Small intestine (tissue), 7 donors: ENCODE results near the gene GNAQ. TPM values are rescaled to one million over a fixed set of nuclear protein-coding genes. Genes with fewer than 3 reads are reported as not detected.

Experiments used
- DNase-seq, 2 donors: peaks; one replicate each; pipeline versions ENCODE4 v3.0.0 to v3.0.0-alpha.2; 2013
- FAIRE-seq: peaks from 2 replicates; lab custom pipeline; 2012; peaks lifted over from hg19 to GRCh38; lab: Jason Lieb, UNC
- H3K27ac ChIP-seq, 3 donors: one replicate each; pipeline ENCODE4 v1.5.1; 2013; ENCODE audit warnings: low read length in 2 of 3, mild to moderate bottlenecking in 2 of 3, control low read depth in 1 of 3, inconsistent platforms in 1 of 3, low read depth in 1 of 3, moderate library complexity in 1 of 3
- H3K27me3 ChIP-seq, 3 donors: one replicate each; pipeline ENCODE4 v1.6.1; 2013; ENCODE audit warnings: low read length in 3 of 3, inconsistent platforms in 1 of 3; ENCODE audit not compliant: control insufficient read depth in 3 of 3, insufficient read depth in 3 of 3
- H3K36me3 ChIP-seq, 3 donors: one replicate each; pipeline ENCODE4 v1.6.1; 2013; ENCODE audit warnings: low read length in 3 of 3, inconsistent platforms in 1 of 3, low read depth in 1 of 3, mild to moderate bottlenecking in 1 of 3, moderate library complexity in 1 of 3; ENCODE audit not compliant: control insufficient read depth in 3 of 3, insufficient read depth in 2 of 3
- H3K4me1 ChIP-seq, 3 donors: one replicate each; pipeline ENCODE4 v1.6.1; 2013; ENCODE audit warnings: low read length in 2 of 3, inconsistent platforms in 1 of 3, low read depth in 1 of 3, mild to moderate bottlenecking in 1 of 3, moderate library complexity in 1 of 3; ENCODE audit not compliant: control insufficient read depth in 3 of 3, insufficient read depth in 2 of 3
- H3K4me3 ChIP-seq, 3 donors: one replicate each; pipeline ENCODE4 v1.5.1; 2013; ENCODE audit warnings: low read length in 3 of 3, control low read depth in 1 of 3, inconsistent platforms in 1 of 3, low read depth in 1 of 3, mild to moderate bottlenecking in 1 of 3, moderate library complexity in 1 of 3
- H3K9me3 ChIP-seq, 2 donors: one replicate each; pipeline ENCODE4 v1.6.1; 2013; ENCODE audit warnings: low read depth in 1 of 2, low read length in 1 of 2; ENCODE audit not compliant: control insufficient read depth in 2 of 2, insufficient read depth in 1 of 2
- WGBS, 3 donors: extraction: QIAGEN DNeasy Blood & Tissue Kit; methylation state at CpG; one replicate each; pipeline ENCODE4 v1.1.7; 2013; 5-methylcytosine and 5-hydroxymethylcytosine counted together
- polyA plus RNA-seq, 4 donors: library from polyadenylated mRNA; stranded (reverse) in 3 of 4; unstranded in 1 of 4; fragments of 200-250 nt in 3 of 4; fragments of 120-200 nt in 1 of 4; gene quantifications; one replicate each; pipeline versions ENCODE4 v1.2.1 to v1.2.3, GENCODE V29; 2013
- donor health status: healthy with polysubstance abuse.
- donor health status: control.
- donor health status: control.
- donor health status: Bipolar disorder and iron deficiency.
- donor health status: healthy.

The GNAQ gene
- polyA plus RNA-seq, 4 donors, result 10.0 to 32.3 (median 15.6) TPM

DNA sequence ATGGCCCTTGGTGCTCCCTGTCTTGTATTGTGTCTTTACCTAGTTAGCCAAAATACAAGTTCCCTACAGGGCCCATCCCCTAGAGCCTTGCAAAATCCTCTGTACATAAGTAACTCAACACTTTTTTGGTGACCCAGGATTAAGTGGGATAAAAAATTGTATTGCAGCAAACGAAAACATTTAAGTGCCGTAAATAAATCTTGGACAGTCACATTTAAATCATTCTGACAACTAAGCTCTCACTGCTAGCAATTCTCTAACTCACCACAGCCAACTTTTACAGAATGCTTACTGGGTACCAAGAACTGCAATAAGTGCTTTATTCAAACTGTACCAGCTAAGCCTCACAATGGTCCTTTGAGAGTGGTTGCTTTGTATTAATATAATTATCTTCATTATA, 56.6 kb downstream of the GNAQ start:
- Histone ChIP-seq H3K9me3 (no peaks in the 10 kb centered on the region), H3K4me3 (no peak overlapping the region), H3K27ac (no peak overlapping the region), H3K27me3 (no peaks in the 10 kb centered on the region), H3K4me1 (peaks cover 0 to 14% (median 4%) of the 10 kb centered on the region in 3 donors), H3K36me3 (peaks cover 0 to 4% (median 0%) of the 10 kb centered on the region in 3 donors)
- no peak for DNase-seq
- WGBS, 3 donors, result 52 to 72% (median 67%) methylated on average over 2 of the region's 2 CpGs
- FAIRE-seq, result no peak

DNA sequence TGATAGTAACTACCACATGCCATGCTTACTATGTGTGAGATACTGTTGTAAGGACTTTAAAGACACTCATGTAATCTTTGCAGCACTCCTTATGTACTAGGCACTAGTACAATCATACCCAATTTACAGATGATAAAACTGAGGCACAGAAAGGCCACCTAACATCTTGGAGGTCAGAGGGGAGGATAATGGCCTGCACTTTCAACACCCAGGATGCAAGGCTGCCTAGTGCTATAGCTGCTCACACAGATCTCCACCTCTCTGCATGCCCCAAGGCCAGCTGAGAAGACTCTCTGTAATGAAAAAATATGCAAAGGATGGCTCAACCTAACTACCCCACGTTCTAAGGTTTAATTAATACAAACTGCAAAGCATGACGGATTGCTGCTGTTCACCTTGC, 57.2 kb downstream of the GNAQ start:
- Histone ChIP-seq H3K4me3 (no peak overlapping the region), H3K36me3 (peaks cover 0 to 4% (median 0%) of the 10 kb centered on the region in 3 donors), H3K27me3 (no peaks in the 10 kb centered on the region), H3K27ac (no peak overlapping the region), H3K4me1 (peaks cover 0 to 14% (median 2%) of the 10 kb centered on the region in 3 donors), H3K9me3 (no peaks in the 10 kb centered on the region)
- DNase-seq (no peak), FAIRE-seq (no peak)
- 70 to 75% (median 71%) methylated on average over 2 of the region's 2 CpGs for WGBS, 3 donors

GRCh38 chr9:77969083-77969482, 62.5 kb downstream of the GNAQ start:
- Histone ChIP-seq H3K27me3 (no peaks in the 10 kb centered on the region), H3K4me1 (no peaks in the 10 kb centered on the region), H3K4me3 (no peak overlapping the region), H3K27ac (no peak overlapping the region), H3K36me3 (peaks cover 0 to 3% (median 2%) of the 10 kb centered on the region in 3 donors), H3K9me3 (no peaks in the 10 kb centered on the region)
- 70 to 93% (median 79%) methylated on average over 4 of the region's 4 CpGs for WGBS, 3 donors
- no peak for FAIRE-seq
- no peak for DNase-seq

GRCh38 chr9:77968506-77968905, 63.1 kb downstream of the GNAQ start:
- no peaks in the 10 kb centered on the region for H3K4me1 ChIP-seq
- no peak overlapping the region for H3K27ac ChIP-seq
- H3K9me3 ChIP-seq, result no peaks in the 10 kb centered on the region
- no peak for FAIRE-seq
- no peaks in the 10 kb centered on the region for H3K27me3 ChIP-seq
- no peak for DNase-seq
- H3K36me3 ChIP-seq, result peaks cover 0 to 3% (median 2%) of the 10 kb centered on the region in 3 donors
- WGBS, 3 donors, result 71 to 92% (median 81%) methylated on average over 3 of the region's 3 CpGs
- no peak overlapping the region for H3K4me3 ChIP-seq

DNA sequence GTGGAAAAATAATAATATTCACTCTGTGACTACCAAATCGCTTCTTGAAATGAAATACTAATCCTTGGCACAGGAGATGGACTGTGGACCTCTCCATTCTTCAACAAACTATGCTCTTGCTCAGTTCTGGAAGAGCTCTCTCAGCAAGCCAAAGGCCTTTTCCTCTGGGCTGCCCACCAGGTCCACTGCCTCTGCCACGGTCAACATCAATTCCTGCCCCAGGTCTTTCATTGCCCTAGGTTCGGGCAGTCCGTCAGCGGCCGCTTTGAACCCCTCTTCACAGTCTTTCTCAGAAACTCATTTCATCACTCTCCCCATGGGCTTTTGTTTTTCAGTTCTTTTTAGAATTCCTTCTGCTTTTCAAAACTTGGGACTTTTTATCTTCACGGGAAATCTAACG, 64.9 kb downstream of the GNAQ start:
- Histone ChIP-seq H3K9me3 (no peaks in the 10 kb centered on the region), H3K27me3 (no peaks in the 10 kb centered on the region), H3K4me3 (no peak overlapping the region), H3K36me3 (peaks cover 0 to 3% (median 2%) of the 10 kb centered on the region in 3 donors), H3K27ac (no peak overlapping the region), H3K4me1 (no peaks in the 10 kb centered on the region)
- FAIRE-seq (no peak), DNase-seq (no peak)
- WGBS, 3 donors, result 91 to 94% (median 91%) methylated on average over 8 of the region's 8 CpGs

DNA sequence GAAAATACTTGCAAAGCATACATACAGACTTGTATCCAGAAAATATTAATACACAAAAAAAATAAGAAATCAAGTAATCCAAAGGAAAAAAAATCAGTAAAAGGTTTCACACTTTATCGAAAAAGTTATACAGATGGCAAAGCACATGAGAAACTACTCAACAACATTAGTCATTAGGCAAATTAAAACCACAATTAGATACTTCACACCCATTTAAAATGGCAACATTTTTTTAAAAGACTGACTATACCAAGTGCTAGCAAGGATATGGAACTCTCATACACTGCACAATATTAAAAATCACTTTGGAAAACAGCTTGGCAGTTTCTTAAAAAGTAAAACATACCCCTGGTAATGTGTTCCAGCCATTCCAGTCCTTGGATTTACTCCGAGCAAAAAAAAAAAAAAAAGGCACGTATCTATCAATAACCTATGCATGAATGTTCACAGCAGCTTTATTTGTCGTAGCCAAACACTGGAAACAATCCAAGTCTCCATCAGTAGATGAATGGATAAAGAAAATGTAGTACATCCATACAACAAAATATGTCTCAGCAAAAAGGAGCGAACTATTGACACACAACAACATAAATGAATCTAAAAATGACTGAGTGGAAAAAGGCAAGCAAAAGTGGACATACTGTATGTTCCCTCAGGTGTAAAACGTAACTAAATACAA, 66.0 kb downstream of the GNAQ start:
- peaks cover 0 to 2% (median 0%) of the 10 kb centered on the region in 3 donors for H3K4me1 ChIP-seq
- no peak overlapping the region for H3K4me3 ChIP-seq
- FAIRE-seq, result no peak
- H3K9me3 ChIP-seq, result no peaks in the 10 kb centered on the region
- 52 to 67% (median 60%) methylated on average over 6 of the region's 6 CpGs for WGBS, 3 donors
- no peak for DNase-seq
- no peak overlapping the region for H3K27ac ChIP-seq
- no peaks in the 10 kb centered on the region for H3K27me3 ChIP-seq
- peaks cover 0 to 3% (median 2%) of the 10 kb centered on the region in 3 donors for H3K36me3 ChIP-seq

- Histone ChIP-seq H3K27me3 (no peaks in the 10 kb centered on the region), H3K27ac (no peak overlapping the region), H3K4me1 (peaks cover 0 to 2% (median 0%) of the 10 kb centered on the region in 3 donors), H3K36me3 (peaks cover 0 to 3% (median 2%) of the 10 kb centered on the region in 3 donors), H3K4me3 (no peak overlapping the region), H3K9me3 (no peaks in the 10 kb centered on the region)
- WGBS, 3 donors, result 40 to 65% (median 48%) methylated on average over 3 of the region's 3 CpGs
- DNase-seq (no peak), FAIRE-seq (no peak)
These were observed 67.4 kb downstream of the GNAQ start for GRCh38 chr9:77964258-77964657.

DNA sequence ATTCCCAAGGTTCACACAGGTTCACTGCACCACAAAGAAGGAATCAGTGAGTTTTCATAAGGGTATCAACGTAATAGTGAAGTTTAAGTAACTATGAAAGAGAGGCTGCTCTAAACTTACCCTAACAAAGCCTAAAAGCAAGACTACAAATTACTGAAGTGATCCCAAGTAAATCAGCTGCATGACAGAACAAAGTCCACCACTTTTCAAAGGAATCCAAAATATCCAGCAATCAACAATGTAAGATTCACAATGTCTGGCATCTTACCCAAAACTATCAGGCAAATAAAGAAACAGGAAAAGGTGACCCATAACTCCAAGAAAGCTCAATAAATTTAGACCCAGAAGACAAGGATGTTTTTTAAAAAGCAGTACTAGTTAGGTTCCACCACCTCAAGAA, 70.1 kb downstream of the GNAQ start:
- DNase-seq, result no peak
- WGBS, 3 donors, result 74 to 86% (median 81%) methylated on average over 1 of the region's 1 CpG
- Histone ChIP-seq H3K9me3 (no peaks in the 10 kb centered on the region), H3K4me1 (peaks cover 0 to 3% (median 0%) of the 10 kb centered on the region in 3 donors), H3K27ac (no peak overlapping the region), H3K27me3 (no peaks in the 10 kb centered on the region), H3K4me3 (no peak overlapping the region), H3K36me3 (no peaks in the 10 kb centered on the region)
- FAIRE-seq, result no peak
